A549 (cell line): ENCODE data around the gene PLD6.

Experiments used
- BHLHE40 ChIP-seq: IDR thresholded peaks from 2 replicates; pipeline ENCODE4 v1.6.1; 2012; ENCODE audit warnings: low read depth, low read length, inconsistent platforms
- CEBPB ChIP-seq, 2 experiments: fragments of >200 bp in 1 of 2; sonication (Bioruptor Twin) in 1 of 2; formaldehyde crosslinking in 1 of 2; IDR thresholded peaks; 2 replicates each; pipeline ENCODE4 v1.6.1; 2012 to 2016
- EP300 ChIP-seq, 2 experiments: fragments of >200 bp; sonication (Bioruptor Twin); formaldehyde crosslinking; IDR thresholded peaks; 2 replicates in 1 of 2; 3 replicates in 1 of 2; pipeline ENCODE4 v1.6.1; 2016 to 2017
- KDM5A ChIP-seq: fragments of 200-600 bp; sonication (generic); IDR thresholded peaks from 2 replicates; pipeline ENCODE4 v1.6.1; 2016; ENCODE audit warnings: antibody characterized with exemption, mild to moderate bottlenecking
- MAZ ChIP-seq: fragments of 150-350 bp; IDR thresholded peaks from 2 replicates; pipeline ENCODE4 v1.6.1; 2014; ENCODE audit warnings: antibody characterized with exemption, low read depth, low read length, borderline replicate concordance
- MYC ChIP-seq: IDR thresholded peaks from 2 replicates; pipeline ENCODE4 v1.6.1; 2012; ENCODE audit warnings: mild to moderate bottlenecking, inconsistent platforms, low read length, improper control_type of control experiment, borderline replicate concordance
- NR3C1 ChIP-seq: fragments of >200 bp; sonication (Bioruptor Twin); formaldehyde crosslinking; IDR thresholded peaks from 3 replicates; pipeline ENCODE4 v1.6.1; 2017
- POLR2A ChIP-seq: IDR thresholded peaks from 2 replicates; pipeline ENCODE4 v1.6.1; 2012; ENCODE audit warnings: mild to moderate bottlenecking, low read length
- RAD21 ChIP-seq, 2 experiments: fragments of >200 bp in 1 of 2; sonication (Bioruptor Twin) in 1 of 2; formaldehyde crosslinking in 1 of 2; IDR thresholded peaks in 1 of 2; conservative IDR thresholded peaks in 1 of 2; 2 replicates in 1 of 2; 3 replicates in 1 of 2; pipeline ENCODE4 v1.6.1; 2012 to 2018; ENCODE audit warnings: inconsistent platforms in 1 of 2
- SMC3 ChIP-seq: fragments of >200 bp; sonication (Bioruptor Twin); formaldehyde crosslinking; IDR thresholded peaks from 3 replicates; pipeline ENCODE4 v1.6.1; 2018; ENCODE audit warnings: inconsistent platforms
- TP53 ChIP-seq: fragments of 250-450 bp; sonication (Bioruptor Pico); IDR thresholded peaks from 2 replicates; pipeline ENCODE4 v1.5.0; 2021; ENCODE audit warnings: mild to moderate bottlenecking, moderate library complexity
- TF ChIP-seq, protein P1 (sequence below): fragments of >200 bp; sonication (Bioruptor Twin); formaldehyde crosslinking; IDR thresholded peaks from 3 replicates; pipeline ENCODE4 v1.5.1; 2016
- TF ChIP-seq, protein P2 (sequence below): IDR thresholded peaks from 2 replicates; pipeline ENCODE4 v1.6.1; 2012

DNA sequence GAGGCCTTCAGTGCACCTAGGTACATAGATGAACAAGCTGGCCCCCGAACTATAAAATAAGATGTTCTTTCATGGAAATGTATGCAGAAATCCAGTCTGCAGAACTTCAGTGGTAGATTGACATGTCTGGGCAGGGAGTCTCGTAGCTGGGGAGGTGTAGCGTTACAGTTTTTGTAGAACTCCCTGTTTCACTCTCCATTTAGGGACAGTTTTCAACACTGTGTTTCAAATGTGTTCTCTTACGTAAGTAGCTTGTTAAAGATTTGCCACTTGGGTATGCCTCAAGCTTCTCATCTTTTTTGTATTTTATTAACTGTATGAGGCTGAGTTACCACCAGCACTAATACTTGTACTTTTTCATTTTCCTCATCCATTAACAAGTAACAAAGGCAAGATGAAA, 46.6 kb downstream of the PLD6 start:
- TF ChIP-seq, protein P1, sequence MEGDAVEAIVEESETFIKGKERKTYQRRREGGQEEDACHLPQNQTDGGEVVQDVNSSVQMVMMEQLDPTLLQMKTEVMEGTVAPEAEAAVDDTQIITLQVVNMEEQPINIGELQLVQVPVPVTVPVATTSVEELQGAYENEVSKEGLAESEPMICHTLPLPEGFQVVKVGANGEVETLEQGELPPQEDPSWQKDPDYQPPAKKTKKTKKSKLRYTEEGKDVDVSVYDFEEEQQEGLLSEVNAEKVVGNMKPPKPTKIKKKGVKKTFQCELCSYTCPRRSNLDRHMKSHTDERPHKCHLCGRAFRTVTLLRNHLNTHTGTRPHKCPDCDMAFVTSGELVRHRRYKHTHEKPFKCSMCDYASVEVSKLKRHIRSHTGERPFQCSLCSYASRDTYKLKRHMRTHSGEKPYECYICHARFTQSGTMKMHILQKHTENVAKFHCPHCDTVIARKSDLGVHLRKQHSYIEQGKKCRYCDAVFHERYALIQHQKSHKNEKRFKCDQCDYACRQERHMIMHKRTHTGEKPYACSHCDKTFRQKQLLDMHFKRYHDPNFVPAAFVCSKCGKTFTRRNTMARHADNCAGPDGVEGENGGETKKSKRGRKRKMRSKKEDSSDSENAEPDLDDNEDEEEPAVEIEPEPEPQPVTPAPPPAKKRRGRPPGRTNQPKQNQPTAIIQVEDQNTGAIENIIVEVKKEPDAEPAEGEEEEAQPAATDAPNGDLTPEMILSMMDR = no peak
- TF ChIP-seq RAD21 (conservative IDR thresholded peaks at IDR 0.05 in 1 of 2, IDR thresholded peaks at IDR 0.05 in 1 of 2) (no peak), KDM5A (no peak), NR3C1 (no peak), MYC (no peak), EP300 (IDR thresholded peaks at IDR 0.05) (no peak), TP53 (CRISPR knock-in tag) (no peak), MAZ (no peak), CEBPB (IDR thresholded peaks at IDR 0.05) (no peak), BHLHE40 (no peak), POLR2A (no peak), SMC3 (no peak)
- TF ChIP-seq, protein P2, sequence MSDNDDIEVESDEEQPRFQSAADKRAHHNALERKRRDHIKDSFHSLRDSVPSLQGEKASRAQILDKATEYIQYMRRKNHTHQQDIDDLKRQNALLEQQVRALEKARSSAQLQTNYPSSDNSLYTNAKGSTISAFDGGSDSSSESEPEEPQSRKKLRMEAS = no peak
